NT2/D1 (cell line): Measurements from ENCODE around the gene ANKS3.

Experiments used
- SUZ12 ChIP-seq: IDR thresholded peaks from 2 replicates; pipeline ENCODE4 v1.6.1; 2011; ENCODE audit not compliant: insufficient read length, insufficient read depth; ENCODE audit errors: extremely low read depth
- YY1 ChIP-seq: IDR thresholded peaks from 2 replicates; pipeline ENCODE4 v1.6.1; 2011; ENCODE audit not compliant: insufficient read length, insufficient read depth

DNA sequence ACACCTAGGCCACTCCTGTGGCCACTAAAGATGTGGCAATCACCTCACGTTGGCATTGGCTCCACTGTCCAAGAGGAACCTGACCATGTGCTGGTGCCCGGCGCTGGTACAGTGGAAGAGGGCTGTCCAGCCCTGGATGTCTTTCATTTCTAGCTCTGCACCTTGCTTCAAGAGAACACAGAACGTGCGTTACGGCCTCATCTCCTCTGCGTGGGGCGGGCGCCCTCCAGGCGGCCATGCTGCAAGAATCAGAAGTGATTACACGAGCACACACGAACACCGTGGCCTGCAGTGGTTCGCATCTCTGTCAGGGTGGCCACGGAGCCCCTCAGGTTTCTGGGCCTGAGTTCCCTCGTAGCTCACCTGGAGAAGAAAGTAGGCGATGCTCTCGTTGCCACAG, 7.5 kb downstream of the ANKS3 start:
- TF ChIP-seq YY1 (no peak), SUZ12 (no peak)
